HG03135 (cell line): ENCODE measurements around the gene CDKL5.
"Not testable (repeated sequence)": the region's sequence is repeated elsewhere in the genome, so short reads cannot be mapped to it uniquely, and the experiment has no call there.

ENCODE experiments used
- ATAC-seq: cut with Tn5 transposase; IDR thresholded peaks from one replicate; pipeline ENCODE4 v1.9.1; 2021; ENCODE audit warnings: mild to moderate bottlenecking, moderate library complexity; ENCODE audit not compliant: unreplicated experiment

The CDKL5 gene

DNA sequence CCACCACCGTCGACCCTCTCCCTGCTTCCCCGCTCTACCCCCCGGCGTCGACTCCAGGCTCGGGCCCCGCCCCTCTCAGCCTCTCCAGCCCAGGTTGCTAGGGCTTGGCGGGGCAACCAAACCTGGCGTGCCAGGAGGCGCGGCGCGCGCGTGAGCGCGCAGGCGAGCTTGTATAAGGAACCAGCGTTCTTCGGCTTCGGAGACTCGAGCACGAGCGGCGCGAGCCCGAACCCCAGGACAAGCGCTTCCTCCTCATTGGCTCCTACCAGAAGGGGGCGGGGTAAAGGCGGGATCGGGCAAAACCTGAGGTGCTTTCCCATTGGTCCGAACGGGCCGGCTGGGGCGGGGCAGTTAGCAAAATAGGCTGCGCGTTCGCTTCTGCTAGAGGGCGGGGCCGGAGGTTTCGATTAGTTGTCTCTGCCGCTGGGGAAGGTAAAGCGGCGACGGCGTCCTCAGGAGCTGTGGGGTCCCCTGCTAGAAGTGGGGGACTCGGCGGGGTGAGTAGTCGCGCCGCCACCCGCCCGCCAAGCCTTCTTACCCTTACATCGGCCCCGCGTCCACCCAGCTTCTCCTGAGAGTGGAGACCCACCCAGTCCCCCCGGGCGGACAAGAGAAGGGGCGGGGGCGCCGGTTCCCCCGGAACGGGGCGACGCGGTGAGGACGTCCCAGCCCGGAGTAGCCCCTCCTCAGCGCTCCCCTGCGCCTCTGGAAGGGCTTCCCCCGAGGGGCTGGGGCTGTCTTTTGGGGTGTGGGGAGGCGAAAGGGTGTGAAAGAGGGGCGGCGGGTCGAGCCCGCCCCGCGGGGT is at the start of gene CDKL5:
Gene CDKL5 (plus strand): TSS at position 410 of the 805 bp plus-strand sequence. CDS start 81,489 bp downstream, outside the sequence.
- peak; percentile 93 for ATAC-seq

GRCh38 chrX:18377796-18378195 is 47.6 kb upstream of the CDKL5 start:
- ATAC-seq: no peak

DNA sequence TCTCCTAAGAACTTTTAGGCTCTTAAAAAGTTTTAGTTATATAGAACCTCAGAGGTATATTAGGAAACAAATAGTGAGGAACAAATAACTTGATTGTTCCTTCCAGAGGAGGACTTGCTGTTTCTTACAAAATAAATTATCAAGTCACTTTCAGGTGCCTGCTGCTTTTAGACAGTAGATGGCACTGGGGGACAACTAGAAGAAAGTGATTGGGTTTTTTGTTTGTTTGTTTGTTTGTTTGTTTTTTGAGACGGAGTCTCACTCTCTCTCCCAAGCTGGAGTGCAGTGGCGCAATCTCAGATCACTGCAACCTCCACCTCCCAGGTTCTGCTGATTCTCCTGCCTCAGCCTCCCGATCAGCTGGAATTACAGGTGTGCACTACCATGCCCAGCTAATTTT is 35.4 kb upstream of the CDKL5 start:
- no peak for ATAC-seq

DNA sequence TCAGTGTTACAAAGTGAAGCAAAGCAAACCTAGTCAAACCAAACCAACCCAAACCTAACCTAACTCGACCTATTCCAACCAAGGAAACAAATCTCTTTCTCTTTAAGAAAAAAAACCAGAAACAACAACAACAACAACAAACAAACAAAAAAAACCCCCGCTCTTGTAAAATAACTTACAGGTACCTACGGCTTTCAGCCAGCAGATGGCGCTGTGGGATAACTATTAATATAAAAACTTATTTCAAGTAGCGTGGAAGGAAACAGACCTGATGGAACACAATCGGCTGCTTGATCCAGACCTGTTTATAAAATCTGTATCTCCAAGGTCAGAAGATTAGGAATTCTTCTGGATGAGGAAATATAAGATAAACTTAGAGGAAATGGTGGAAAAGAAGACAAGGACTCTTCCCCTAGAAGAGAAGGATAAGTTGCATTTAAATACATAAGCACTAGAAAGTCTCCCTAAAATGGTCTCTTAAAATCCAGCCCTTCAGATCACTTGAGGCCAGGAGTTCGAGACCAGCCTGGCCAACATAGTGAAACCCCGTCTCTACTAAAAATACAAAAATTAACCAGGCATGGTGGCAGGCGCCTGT is 34.4 kb upstream of the CDKL5 start:
- no peak for ATAC-seq

DNA sequence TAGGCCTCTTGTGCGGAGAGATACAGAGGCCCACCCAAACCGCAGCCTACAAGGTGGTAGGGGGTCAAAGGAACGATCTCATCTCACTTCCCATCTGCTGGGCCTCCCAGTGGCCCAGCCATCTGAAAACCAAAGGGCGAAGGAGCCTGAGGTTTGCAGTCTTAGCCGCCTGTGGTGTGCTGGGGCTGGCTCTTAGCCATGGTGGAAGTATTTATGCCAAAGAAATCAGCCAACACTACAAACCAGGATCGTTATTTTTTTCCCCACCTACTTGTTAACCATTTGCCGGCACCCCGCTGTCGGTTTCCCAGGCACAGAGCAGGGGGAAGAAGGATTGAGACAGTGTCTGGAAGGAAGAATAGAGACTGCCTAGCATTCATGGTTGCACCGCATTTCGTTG is 30.9 kb upstream of the CDKL5 start:
- no peak for ATAC-seq

DNA sequence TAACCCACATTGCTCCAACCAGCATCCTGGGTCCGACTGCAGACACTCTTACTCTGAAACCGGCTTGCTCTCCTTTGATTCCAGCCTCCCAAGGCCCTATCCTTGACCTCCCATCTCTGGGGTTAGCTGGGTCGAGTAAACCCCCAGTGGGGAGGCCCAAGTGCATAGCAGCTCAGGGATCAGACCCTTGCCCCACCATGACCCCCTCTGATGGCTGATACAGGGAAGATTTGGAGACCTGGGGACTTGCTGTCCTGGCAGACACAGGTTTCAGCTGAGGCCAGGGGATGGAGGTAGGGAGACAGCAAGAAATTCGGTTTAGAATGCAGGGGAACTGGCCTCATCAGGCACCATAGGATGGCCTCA is 23.6 kb upstream of the CDKL5 start:
- ATAC-seq: no peak

DNA sequence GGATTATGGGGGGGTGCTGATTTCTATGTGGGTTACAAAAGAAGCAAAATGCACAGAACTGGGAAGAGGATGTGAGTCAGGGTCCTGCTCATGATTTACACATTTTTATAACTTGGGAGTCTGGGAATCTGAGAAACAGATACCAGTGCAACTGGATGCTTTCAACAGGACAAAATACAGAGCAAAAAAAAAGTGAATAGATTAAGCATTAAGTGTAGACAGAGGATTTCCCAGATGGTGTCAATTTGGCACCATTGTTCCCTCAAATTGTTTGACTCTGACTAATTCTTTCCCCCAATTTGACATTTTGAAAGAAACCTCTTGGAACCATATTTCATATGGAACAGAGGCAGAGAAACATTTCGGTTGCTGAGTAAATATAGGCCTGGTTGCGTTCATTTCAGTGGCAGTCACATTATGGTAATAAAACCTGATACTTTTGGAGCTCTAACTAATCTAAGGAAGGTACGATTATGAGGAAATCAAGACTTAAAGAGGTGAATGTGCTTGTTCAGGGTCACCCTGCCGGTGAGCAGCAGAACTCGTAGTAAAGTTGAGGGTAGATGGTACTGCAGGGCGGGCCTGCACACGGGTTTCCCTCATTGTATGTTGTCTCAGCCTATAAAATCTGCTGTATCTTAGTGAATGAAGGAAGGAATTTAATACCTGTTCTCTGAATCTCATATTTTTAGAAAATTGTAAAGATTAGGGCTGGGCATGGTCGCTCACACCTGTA is 18.7 kb upstream of the CDKL5 start:
- ATAC-seq: no peak

DNA sequence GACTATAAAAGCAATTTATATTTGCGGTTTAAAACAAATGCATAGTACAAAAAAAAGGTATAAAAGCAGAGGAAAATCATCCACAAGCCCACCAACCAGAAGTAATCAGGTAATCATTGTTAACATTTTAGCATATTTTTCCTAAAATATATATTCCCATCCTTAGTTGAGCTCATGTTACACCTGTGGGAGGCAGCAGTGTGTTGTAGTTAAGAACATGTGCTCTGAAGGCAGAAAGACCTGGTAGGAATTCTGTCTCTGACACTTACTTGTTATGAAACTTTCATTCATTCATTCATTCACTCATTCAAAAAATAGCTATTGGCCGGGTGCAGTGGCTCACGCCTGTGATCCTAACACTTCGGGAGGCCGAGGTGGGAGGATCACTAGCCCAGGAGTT is 15.4 kb upstream of the CDKL5 start:
- ATAC-seq: no peak

DNA sequence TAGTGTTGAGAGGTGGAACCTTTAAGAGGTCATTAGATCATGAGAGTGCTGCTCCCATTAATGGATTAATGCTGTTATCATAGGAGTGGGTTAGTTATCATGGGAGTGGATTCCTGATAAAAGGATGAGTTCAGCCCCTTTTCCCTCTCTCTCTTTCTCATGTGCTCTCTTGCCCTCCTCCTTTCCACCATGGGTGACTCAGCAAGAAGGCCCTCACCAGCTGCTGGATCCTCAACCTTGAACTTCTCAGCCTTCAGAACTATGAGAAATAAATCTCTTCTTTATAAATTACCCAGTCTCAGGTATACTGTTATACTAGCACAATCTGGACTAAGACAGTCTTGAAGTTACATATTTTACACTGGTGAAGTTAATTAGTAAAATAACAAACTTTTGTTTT is 10.0 kb upstream of the CDKL5 start:
- no peak for ATAC-seq

DNA sequence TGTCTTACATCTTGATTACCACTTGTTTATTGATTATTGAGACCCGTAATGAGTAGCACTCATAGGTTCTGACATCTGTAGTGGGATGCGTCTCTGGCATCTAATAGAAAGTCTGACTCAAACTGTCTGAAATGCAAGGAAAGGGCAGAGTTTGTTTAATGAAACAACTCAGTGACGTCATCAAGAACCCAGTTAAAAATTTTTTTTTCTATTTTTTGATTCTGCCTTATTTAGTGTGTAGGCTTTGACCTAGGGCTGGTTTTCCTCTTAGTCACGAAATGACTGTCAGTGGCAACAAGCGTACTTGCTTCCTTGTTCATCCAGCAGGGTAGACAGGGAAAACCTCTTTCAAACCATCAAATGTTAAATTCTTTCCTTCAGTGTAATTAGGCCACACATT is 3.1 kb upstream of the CDKL5 start:
- ATAC-seq: no peak

DNA sequence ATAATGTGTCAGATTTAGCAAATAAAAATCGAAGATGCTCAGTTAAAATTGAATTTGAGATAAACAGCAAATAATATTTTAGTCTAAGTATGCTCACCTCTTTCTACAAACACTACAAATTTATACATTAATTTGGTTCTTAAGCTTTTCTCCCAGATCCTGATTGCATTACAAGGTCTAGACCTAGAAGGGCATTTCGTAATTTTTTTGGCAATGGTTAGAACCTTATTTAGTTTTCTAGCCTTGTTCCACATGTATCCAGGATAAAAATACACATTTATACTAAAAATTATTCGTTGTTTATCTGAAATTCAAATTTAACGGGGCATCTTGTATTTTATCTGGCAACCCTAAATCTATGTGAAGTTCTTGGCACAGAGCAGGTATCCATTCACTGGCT is 2.5 kb upstream of the CDKL5 start:
- ATAC-seq: no peak

GRCh38 chrX:18424482-18425198 is 768 bp upstream of the CDKL5 start:
- ATAC-seq: no peak

- ATAC-seq: no peak
These were observed 554 bp downstream of the CDKL5 start for GRCh38 chrX:18426004-18426320.

DNA sequence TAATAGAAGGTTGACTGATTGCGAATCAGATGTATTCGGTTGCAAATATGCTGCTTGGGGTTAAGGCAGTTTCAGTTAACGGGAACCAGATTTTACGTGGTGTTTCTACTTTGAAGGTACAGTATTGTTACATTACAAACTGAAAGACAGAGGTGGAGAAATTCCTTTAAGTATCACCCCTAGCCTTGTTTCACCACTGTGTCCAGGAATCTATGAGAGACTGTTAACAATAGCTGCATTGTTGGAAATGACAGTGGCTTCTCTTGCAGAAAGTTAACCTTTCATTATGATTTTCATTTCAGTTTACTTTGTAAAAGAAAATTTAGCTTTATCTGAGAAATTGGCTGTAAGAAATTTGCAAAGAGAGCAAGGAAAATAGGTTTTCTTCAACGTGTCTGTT is 2.6 kb downstream of the CDKL5 start:
- no peak for ATAC-seq

DNA sequence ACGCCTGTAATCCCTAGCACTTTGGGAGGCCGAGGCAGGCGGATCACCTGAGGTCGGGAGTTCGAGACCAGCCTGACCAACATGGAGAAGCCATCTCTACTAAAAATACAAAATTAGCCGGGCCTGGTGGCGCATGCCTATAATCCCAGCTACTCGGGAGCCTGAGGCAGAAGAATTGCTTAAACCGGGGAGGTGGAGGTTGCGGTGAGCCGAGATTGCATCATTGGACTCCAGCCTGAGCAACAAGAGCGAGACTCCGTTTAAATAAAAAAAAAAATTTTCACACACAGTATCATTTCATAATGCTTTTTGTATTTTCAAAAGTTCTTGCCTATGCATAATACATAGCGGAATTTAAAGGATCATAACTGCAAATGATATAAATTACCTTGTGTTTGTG is 7.9 kb downstream of the CDKL5 start:
- not testable (repeated sequence) for ATAC-seq

GRCh38 chrX:18434896-18435295 is 9.5 kb downstream of the CDKL5 start:
- no peak for ATAC-seq

- no peak for ATAC-seq
These were observed 10.6 kb downstream of the CDKL5 start for GRCh38 chrX:18436017-18436416.

GRCh38 chrX:18440835-18441234 is 15.4 kb downstream of the CDKL5 start:
- ATAC-seq: no peak

DNA sequence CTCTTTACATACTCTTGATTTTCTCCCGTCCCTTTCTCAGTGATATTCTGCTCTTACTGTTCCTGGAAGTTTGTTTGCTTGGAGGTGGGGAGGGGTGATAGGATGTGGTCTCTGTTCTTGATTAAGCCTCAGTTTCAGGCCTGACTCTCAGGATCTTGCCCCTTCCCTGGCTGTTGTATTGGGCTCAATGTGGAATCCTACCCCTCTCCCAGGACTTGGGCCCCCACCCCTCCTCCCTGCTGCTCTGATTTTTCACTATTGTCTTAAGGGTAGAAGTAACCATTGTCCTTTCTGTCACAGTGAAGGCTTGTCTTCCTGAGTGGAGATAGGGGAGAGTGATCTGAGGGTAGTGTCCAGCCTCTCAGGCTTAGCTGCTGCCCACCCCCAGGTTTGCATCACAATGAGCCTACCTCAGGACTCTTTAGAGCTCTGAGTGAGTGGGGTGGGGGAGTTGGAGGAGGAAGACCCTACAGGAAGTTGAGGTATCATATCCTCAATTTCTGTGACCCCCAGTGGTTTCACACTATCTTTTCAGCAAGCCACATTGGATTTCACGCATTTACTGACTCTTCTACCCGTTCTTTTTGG is 16.5 kb downstream of the CDKL5 start:
- ATAC-seq: no peak

GRCh38 chrX:18448416-18448815 is 23.0 kb downstream of the CDKL5 start:
- ATAC-seq: no peak

- ATAC-seq: no peak
These were observed 23.8 kb downstream of the CDKL5 start for GRCh38 chrX:18449236-18449635.
